Measurements from ENCODE around the gene PLA1A.

Gene PLA1A

DNA sequence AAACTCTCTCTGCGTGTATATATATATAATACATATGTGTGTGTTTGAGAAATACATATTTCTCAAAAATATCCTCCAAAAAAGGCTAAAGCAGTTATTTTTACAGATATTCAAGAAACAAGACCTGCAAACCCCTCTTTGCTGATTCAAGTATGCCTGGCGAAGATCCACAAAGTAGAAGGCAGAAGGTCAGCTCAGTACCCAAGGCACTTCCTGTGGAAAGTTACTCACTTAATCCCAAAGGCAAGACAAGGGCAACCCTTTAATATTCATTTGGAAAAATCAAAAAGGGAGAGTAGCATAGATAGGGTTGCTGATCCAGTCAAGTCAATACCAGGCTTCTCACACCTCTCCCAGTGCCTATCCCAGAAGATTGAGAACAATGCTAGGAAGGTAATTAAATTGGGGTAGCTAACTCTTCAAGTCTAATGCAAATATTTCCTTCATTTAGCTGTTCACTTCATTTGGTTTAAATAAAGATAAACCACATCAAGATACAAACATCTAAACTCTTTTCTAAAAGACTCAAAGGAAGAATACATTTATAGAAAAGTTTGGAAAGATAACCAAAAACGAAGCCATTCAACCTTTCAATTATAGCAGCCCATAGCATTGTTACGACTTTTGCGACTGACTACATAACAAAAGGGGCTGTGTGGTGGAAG lies 72.4 kb downstream of the PLA1A start:
- ChIA-PET CTCF (no interaction called here), POLR2A (no interaction called here)
- Histone ChIP-seq H3K9me3 (ENCODE audit: control extremely low read depth in 1 of 5, control insufficient read depth in 4 of 5, insufficient read depth in 2 of 5, low read depth in 1 of 5, low read length in 4 of 5) (no peaks in the 10 kb centered on the region), H3K4me1 (ENCODE audit: control extremely low read depth in 1 of 4, control insufficient read depth in 4 of 4, insufficient read depth in 4 of 4, low read length in 3 of 4) (peaks cover 0 to 5% (median 1%) of the 10 kb centered on the region in 4 experiments), H3K27me3 (replicated peaks in 2 of 5; ENCODE audit: control insufficient read depth in 4 of 5, insufficient read depth in 5 of 5, low read length in 4 of 5) (no peaks in the 10 kb centered on the region), H3K36me3 (ENCODE audit: control insufficient read depth in 4 of 4, insufficient read depth in 4 of 4, low read length in 3 of 4) (peaks cover 9 to 60% (median 28%) of the 10 kb centered on the region in 4 experiments), H3K4me3 (ENCODE audit: control insufficient read depth in 1 of 7, extremely low read depth in 1 of 7, insufficient read depth in 4 of 7, low read depth in 2 of 7, low read length in 6 of 7) (no peak overlapping the region), H3K27ac (ENCODE audit: insufficient read depth in 1 of 2, low read depth in 1 of 2, low read length in 2 of 2, poor library complexity in 1 of 2, severe bottlenecking in 2 of 2) (no peak overlapping the region)
- 80% methylated on average over 2 of the region's 5 CpGs for WGBS (ENCODE audit: insufficient coverage)
- DNase-seq = no peak

- peaks cover 9 to 55% (median 27%) of the 10 kb centered on the region in 4 experiments for H3K36me3 ChIP-seq (ENCODE audit: control insufficient read depth in 4 of 4, insufficient read depth in 4 of 4, low read length in 3 of 4)
- CTCF ChIA-PET = interaction anchor here (0.8 to 1.8 kb wide), 6 partner anchors 9 to 399 kb away, joined by 3 to 8 read pairs (median 4); no protein-coding TSS in a partner anchor
- POLR2A ChIA-PET = no interaction called here
Measured at GRCh38 chr3:119672776-119673175, 75.1 kb downstream of the PLA1A start.

GRCh38 chr3:119673875-119674274 lies 76.2 kb downstream of the PLA1A start:
- Histone ChIP-seq H3K4me3 (ENCODE audit: control insufficient read depth in 1 of 7, extremely low read depth in 1 of 7, insufficient read depth in 4 of 7, low read depth in 2 of 7, low read length in 6 of 7) (no peak overlapping the region), H3K4me1 (ENCODE audit: control extremely low read depth in 1 of 4, control insufficient read depth in 4 of 4, insufficient read depth in 4 of 4, low read length in 3 of 4) (peaks cover 3 to 17% (median 11%) of the 10 kb centered on the region in 4 experiments), H3K27ac (ENCODE audit: insufficient read depth in 1 of 2, low read depth in 1 of 2, low read length in 2 of 2, poor library complexity in 1 of 2, severe bottlenecking in 2 of 2) (no peak overlapping the region), H3K27me3 (replicated peaks in 2 of 5; ENCODE audit: control insufficient read depth in 4 of 5, insufficient read depth in 5 of 5, low read length in 4 of 5) (no peaks in the 10 kb centered on the region), H3K36me3 (ENCODE audit: control insufficient read depth in 4 of 4, insufficient read depth in 4 of 4, low read length in 3 of 4) (peaks cover 6 to 47% (median 24%) of the 10 kb centered on the region in 4 experiments), H3K9me3 (ENCODE audit: control extremely low read depth in 1 of 5, control insufficient read depth in 4 of 5, insufficient read depth in 2 of 5, low read depth in 1 of 5, low read length in 4 of 5) (no peaks in the 10 kb centered on the region)
- DNase-seq = no peak
- POLR2A ChIA-PET = no interaction called here
- 100% methylated on average over 13 of the region's 18 CpGs for WGBS (ENCODE audit: insufficient coverage)
- CTCF ChIA-PET = interaction anchor here (1.0 to 1.2 kb wide), 2 partner anchors 54 to 400 kb away, joined by 3 read pairs; no protein-coding TSS in a partner anchor

More at GRCh38 chr3:119672776-119673175, 75.1 kb downstream of the PLA1A start:
- H3K27me3 ChIP-seq (replicated peaks in 2 of 5; ENCODE audit: control insufficient read depth in 4 of 5, insufficient read depth in 5 of 5, low read length in 4 of 5) = no peaks in the 10 kb centered on the region
- no peak for DNase-seq
- H3K27ac ChIP-seq (ENCODE audit: insufficient read depth in 1 of 2, low read depth in 1 of 2, low read length in 2 of 2, poor library complexity in 1 of 2, severe bottlenecking in 2 of 2) = no peak overlapping the region
- H3K4me1 ChIP-seq (ENCODE audit: control extremely low read depth in 1 of 4, control insufficient read depth in 4 of 4, insufficient read depth in 4 of 4, low read length in 3 of 4) = peaks cover 3 to 15% (median 10%) of the 10 kb centered on the region in 4 experiments
- H3K9me3 ChIP-seq (ENCODE audit: control extremely low read depth in 1 of 5, control insufficient read depth in 4 of 5, insufficient read depth in 2 of 5, low read depth in 1 of 5, low read length in 4 of 5) = no peaks in the 10 kb centered on the region
- no peak overlapping the region for H3K4me3 ChIP-seq (ENCODE audit: control insufficient read depth in 1 of 7, extremely low read depth in 1 of 7, insufficient read depth in 4 of 7, low read depth in 2 of 7, low read length in 6 of 7)
- whole genome bisulfite sequencing (ENCODE audit: insufficient coverage) = 100% methylated on average over 1 of the region's 2 CpGs

DNA sequence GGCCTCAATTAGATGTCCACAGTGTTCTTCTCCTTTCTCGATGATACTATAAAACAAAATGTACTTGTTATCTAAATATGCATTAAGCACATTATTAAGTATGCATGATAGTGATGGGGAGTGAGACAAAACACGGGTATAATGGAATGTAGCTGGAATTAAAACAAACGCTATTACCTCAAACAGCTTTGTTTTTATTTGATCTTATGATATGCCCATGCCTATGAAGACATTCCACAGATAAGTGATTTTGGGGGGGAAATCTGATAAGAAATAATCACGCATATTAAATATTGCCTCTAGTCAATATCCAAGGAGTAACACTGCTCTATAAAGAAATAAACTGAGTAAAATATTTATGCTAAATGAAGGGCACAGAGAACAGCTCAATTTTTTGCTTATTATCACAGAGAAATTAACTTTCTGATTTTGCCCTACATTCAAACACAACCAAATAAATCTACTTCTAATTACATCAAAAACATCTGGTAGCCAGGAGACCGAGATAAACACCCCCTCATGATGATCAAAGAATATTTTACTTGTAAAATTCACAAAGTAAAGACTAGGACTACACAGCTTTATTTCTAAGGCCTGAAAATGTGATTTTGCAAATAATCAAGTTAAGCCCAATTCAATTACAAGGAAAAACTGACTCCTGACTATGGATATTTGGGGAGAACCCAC lies 77.6 kb downstream of the PLA1A start:
- H3K9me3 ChIP-seq (ENCODE audit: control extremely low read depth in 1 of 5, control insufficient read depth in 4 of 5, insufficient read depth in 2 of 5, low read depth in 1 of 5, low read length in 4 of 5) = no peaks in the 10 kb centered on the region
- DNase-seq = no peak
- H3K27ac ChIP-seq (ENCODE audit: insufficient read depth in 1 of 2, low read depth in 1 of 2, low read length in 2 of 2, poor library complexity in 1 of 2, severe bottlenecking in 2 of 2) = peak overlapping the region in 1 of 2 experiments; percentile 2
- no peak overlapping the region for H3K4me3 ChIP-seq (ENCODE audit: control insufficient read depth in 1 of 7, extremely low read depth in 1 of 7, insufficient read depth in 4 of 7, low read depth in 2 of 7, low read length in 6 of 7)
- peaks cover 3 to 15% (median 11%) of the 10 kb centered on the region in 4 experiments for H3K4me1 ChIP-seq (ENCODE audit: control extremely low read depth in 1 of 4, control insufficient read depth in 4 of 4, insufficient read depth in 4 of 4, low read length in 3 of 4)
- H3K36me3 ChIP-seq (ENCODE audit: control insufficient read depth in 4 of 4, insufficient read depth in 4 of 4, low read length in 3 of 4) = peaks cover 6 to 40% (median 19%) of the 10 kb centered on the region in 4 experiments
- POLR2A ChIA-PET = no interaction called here
- H3K27me3 ChIP-seq (replicated peaks in 2 of 5; ENCODE audit: control insufficient read depth in 4 of 5, insufficient read depth in 5 of 5, low read length in 4 of 5) = no peaks in the 10 kb centered on the region
- CTCF ChIA-PET = interaction anchor here (0.6 to 1.2 kb wide), 3 partner anchors 15 to 56 kb away, joined by 3 read pairs; no protein-coding TSS in a partner anchor
- 100% methylated on average over 1 of the region's 5 CpGs for WGBS (ENCODE audit: insufficient coverage)

DNA sequence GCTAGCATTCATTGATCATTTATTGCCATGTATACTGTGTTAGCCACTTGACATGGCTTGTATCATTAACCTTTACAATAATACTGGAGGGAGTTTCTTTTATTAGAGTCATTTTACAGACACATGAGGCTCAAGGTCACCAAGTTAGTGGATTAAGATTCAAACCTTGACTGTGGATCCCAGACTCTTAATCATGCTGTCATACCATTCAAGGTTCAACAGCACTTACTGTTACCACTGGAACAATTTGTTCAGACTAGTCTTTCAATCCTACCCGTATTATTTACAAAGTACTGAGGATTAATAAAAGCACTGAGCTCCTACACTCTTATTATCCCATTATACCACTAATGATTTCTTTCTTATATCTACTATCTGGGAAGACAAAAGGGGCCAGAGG lies 78.3 kb downstream of the PLA1A start:
- H3K27ac ChIP-seq (ENCODE audit: insufficient read depth in 1 of 2, low read depth in 1 of 2, low read length in 2 of 2, poor library complexity in 1 of 2, severe bottlenecking in 2 of 2) = peak overlapping the region in 1 of 2 experiments; percentile 65
- CTCF ChIA-PET = interaction anchor here (0.6 to 1.5 kb wide), 5 partner anchors 14 to 75 kb away, joined by 3 to 5 read pairs (median 3); no protein-coding TSS in a partner anchor
- POLR2A ChIA-PET = no interaction called here
- H3K4me3 ChIP-seq (ENCODE audit: control insufficient read depth in 1 of 7, extremely low read depth in 1 of 7, insufficient read depth in 4 of 7, low read depth in 2 of 7, low read length in 6 of 7) = peak overlapping the region in 5 of 7 experiments; percentile 73 to 91 (median 89)
- no peaks in the 10 kb centered on the region for H3K9me3 ChIP-seq (ENCODE audit: control extremely low read depth in 1 of 5, control insufficient read depth in 4 of 5, insufficient read depth in 2 of 5, low read depth in 1 of 5, low read length in 4 of 5)
- no peak for DNase-seq
- no peaks in the 10 kb centered on the region for H3K27me3 ChIP-seq (replicated peaks in 2 of 5; ENCODE audit: control insufficient read depth in 4 of 5, insufficient read depth in 5 of 5, low read length in 4 of 5)
- peaks cover 6 to 36% (median 19%) of the 10 kb centered on the region in 4 experiments for H3K36me3 ChIP-seq (ENCODE audit: control insufficient read depth in 4 of 4, insufficient read depth in 4 of 4, low read length in 3 of 4)
- no CpG with 5 or more reads among the region's 1 CpG for WGBS (ENCODE audit: insufficient coverage)
- H3K4me1 ChIP-seq (ENCODE audit: control extremely low read depth in 1 of 4, control insufficient read depth in 4 of 4, insufficient read depth in 4 of 4, low read length in 3 of 4) = peaks cover 3 to 15% (median 11%) of the 10 kb centered on the region in 4 experiments

- no peaks in the 10 kb centered on the region for H3K27me3 ChIP-seq (replicated peaks in 2 of 5; ENCODE audit: control insufficient read depth in 4 of 5, insufficient read depth in 5 of 5, low read length in 4 of 5)
- peak; percentile 96 to 99 (median 99) for DNase-seq
- WGBS (ENCODE audit: insufficient coverage) = 0% methylated on average over 35 of the region's 54 CpGs
- peaks cover 6 to 26% (median 15%) of the 10 kb centered on the region in 4 experiments for H3K36me3 ChIP-seq (ENCODE audit: control insufficient read depth in 4 of 4, insufficient read depth in 4 of 4, low read length in 3 of 4)
- peak within 1 kb of the TSS; percentile 69 to 86 for H3K27ac ChIP-seq (ENCODE audit: insufficient read depth in 1 of 2, low read depth in 1 of 2, low read length in 2 of 2, poor library complexity in 1 of 2, severe bottlenecking in 2 of 2)
- H3K9me3 ChIP-seq (ENCODE audit: control extremely low read depth in 1 of 5, control insufficient read depth in 4 of 5, insufficient read depth in 2 of 5, low read depth in 1 of 5, low read length in 4 of 5) = no peaks in the 10 kb centered on the region
- peak within 1 kb of the TSS; percentile 71 to 91 (median 87) for H3K4me3 ChIP-seq (ENCODE audit: control insufficient read depth in 1 of 7, extremely low read depth in 1 of 7, insufficient read depth in 4 of 7, low read depth in 2 of 7, low read length in 6 of 7)
- ChIA-PET CTCF (interaction anchor here (0.8 to 1.5 kb wide), 3 partner anchors 19 to 76 kb away, joined by 3 to 5 read pairs (median 3); no protein-coding TSS in a partner anchor), POLR2A (interaction anchor here (0.6 kb wide), 1 partner anchor 92 kb away, joined by 3 read pairs; no protein-coding TSS in a partner anchor)
- H3K4me1 ChIP-seq (ENCODE audit: control extremely low read depth in 1 of 4, control insufficient read depth in 4 of 4, insufficient read depth in 4 of 4, low read length in 3 of 4) = peaks cover 3 to 15% (median 11%) of the 10 kb centered on the region in 4 experiments
Measured at GRCh38 chr3:119676771-119677640, 79.3 kb downstream of the PLA1A start, which contains the start of gene COX17. COX17 (minus strand) TSS chr3:119677406; CDS start chr3:119677310, 96 bp downstream.
